GM18502 (cell line): ENCODE measurements around the gene DGLUCY.
"Not testable (repeated sequence)": the region's sequence is repeated elsewhere in the genome, so short reads cannot be mapped to it uniquely, and the experiment has no call there.

Experiments used
- ATAC-seq: cut with Tn5 transposase; IDR thresholded peaks from one replicate; pipeline ENCODE4 v1.9.1; 2021; ENCODE audit warnings: mild to moderate bottlenecking; ENCODE audit not compliant: unreplicated experiment, poor library complexity

The DGLUCY gene

DNA sequence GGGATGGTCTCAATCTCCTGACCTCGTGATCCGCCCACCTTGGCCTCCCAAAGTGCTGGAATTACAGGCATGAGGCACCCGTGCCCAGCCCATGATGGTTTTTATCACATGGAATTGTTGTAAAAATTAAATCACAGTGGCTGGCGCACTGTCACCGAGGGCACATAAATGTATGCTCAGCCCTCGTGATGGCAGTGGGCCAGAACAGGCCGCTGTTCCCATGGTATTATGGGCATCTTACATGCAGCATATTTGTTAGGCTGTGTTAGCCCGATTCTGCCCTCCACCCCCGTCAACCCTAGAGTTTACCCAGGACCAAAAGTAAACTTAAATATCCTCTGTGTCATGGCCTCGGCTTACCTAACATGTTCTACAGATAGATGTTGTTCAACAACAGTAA, 82.0 kb downstream of the DGLUCY start:
- ATAC-seq = no peak

DNA sequence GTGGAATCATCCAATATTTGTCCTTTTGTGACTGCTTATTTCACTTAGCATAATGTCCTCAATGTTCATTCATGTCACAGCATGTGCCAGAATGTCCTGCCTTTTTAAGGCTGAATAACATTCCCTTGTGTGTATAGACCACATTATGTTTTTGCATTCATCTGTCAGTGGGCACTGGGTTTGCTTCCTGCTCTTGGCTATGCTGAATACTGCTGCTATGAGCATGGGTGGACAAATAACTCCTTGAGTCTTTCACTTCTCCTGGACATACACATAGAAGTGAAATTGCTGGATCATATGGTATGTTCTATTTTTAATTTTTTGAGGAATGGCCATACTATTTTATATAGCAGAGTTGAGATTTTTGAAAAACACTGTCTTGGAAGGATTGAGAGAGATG, 83.8 kb downstream of the DGLUCY start:
- no peak for ATAC-seq

DNA sequence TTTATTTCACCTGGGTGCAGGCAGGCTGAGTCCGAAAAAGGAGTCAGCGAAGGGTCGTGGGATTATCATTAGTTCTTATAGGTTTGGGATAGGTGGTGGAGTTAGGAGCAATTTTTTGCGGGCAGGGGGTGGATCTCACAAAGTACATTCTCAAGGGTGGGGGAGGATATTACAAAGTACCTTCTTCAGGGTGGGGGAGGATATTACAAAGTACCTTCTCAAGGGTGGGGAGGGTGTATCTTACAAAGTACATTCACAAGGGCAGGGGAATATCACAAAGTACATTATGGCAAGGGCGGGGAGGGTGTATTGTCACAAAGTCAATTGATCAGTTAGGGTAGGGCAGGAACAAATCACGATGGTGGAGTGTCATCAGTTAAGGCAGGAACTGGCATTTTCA, 86.9 kb downstream of the DGLUCY start:
- not testable (repeated sequence) for ATAC-seq

DNA sequence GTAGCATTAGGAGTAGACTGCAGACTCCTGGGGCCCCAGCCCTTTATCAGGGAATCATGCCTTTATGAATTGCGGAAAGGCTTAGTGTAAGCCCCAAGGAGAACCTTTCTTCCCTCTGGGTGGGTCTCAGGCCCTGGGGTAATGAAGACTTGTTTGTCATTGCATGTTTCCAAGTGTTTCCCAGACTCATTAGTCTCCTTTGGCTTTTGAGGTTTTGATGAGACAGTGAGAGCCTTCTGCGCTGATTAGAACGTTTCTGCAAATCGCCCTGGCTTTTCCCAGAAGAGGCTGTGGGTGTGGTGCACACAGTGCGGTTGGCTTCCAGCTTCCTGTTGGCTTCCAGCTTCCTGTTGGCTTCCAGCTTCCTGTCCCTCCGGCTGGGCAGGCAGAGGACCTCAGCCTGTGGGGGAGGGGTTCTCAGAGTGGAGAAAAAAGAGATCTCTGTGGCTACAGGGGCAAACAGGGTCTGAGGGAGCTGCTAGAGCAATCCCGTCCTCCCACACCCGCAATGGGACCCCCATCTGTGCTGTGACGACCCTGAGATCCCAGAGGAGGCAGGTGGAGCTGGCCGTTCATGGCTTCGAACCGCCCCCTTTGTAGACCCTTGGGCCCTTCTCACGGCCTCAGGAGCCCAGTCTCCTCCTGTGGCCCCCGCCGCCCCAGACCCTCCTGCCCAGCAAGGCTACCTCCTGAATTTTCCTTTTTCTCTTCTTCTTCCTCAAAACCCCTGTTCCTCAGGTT, 88.5 kb downstream of the DGLUCY start:
- ATAC-seq = no peak

DNA sequence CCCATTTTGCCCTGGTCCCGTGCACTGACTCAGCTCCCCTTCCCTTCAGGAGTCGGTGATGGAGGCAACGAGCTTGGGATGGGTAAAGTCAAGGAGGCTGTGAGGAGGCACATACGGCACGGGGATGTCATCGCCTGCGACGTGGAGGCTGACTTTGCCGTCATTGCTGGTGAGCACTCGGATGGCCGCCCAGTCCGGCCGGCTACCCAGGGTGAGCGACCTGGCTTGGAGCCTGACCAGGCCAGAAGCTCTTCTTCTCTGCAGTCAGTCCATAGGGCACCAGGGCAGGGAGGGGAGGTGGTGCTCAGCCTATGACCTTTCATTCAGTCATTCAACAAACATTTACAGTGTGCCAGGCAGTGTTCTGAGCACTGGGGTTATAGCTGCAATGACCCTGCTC, 90.8 kb downstream of the DGLUCY start:
- no peak for ATAC-seq

DNA sequence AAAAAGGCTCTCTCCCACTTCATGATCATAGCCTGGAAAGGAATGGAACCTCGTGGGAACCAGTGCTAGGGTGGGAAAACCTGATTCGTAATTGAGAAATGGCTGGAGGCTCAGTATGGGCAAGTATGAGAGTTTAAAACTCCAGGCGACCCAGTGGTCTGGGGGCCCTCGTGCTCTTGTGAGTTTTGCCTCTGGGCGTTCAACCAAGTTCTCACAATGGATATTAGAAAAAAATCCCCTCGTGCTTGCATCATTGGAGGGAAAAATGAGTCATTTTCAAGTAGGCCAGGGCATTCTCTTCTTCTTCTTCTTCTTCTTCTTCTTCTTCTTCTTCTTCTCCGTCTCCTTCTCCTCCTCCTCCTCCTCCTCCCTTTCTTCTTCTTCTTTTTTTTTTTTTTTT, 91.6 kb downstream of the DGLUCY start:
- ATAC-seq = no peak

DNA sequence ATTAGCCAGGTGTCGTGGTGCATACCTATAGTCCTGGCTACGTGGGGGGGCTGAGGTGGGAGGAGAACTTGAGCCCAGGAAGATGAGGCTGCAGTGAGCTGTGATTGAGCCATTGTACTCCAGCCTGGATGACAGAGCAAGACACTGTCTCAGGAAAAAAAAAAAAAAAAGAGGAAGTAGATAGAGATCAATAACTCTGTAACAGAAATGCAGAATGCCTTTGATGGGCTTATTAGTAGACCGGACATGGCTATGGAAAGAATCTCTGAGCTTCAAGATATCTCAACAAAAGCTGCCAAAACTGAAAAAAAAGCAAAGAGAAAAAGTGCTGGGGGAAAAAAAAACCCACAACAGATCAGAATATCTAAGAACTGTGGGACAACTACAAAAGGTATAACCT, 93.1 kb downstream of the DGLUCY start:
- no peak for ATAC-seq

DNA sequence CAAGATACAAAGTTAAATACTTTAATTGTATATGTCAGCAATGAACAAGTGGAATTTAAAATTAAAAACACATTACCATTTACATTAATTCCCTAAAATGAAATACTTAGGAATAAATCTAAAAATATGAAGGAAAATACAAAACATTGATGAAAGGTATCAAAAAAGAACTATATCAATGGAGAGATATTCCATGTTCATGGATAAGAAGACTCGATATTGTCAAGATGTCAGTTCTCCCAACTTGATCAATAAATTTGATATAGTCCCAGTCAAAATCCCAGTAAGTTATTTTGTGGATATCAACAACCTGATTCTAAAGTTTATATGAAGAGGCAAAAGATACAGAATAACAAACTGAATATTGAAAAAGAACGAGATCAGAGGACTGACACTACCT, 97.1 kb downstream of the DGLUCY start:
- no peak for ATAC-seq

DNA sequence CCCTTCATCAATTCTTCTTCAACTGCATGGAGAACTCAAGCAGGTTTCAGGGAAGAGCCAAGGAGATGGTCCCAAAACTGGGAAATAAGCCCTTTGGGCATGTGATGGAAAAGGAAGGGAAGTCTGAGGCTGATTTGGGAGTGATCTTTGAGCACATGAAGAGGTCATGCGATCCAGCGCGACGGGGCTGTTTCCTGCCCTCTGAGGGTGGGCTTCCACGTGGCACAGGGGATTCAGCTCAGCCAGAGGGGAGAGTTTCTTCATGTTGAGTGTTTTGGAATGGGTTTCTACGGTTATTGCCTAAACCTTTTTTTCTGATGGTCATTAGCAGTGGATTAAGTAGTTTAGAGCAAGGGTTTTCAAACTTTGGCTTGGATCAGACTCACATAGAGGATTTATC, 100.4 kb downstream of the DGLUCY start:
- ATAC-seq = no peak

DNA sequence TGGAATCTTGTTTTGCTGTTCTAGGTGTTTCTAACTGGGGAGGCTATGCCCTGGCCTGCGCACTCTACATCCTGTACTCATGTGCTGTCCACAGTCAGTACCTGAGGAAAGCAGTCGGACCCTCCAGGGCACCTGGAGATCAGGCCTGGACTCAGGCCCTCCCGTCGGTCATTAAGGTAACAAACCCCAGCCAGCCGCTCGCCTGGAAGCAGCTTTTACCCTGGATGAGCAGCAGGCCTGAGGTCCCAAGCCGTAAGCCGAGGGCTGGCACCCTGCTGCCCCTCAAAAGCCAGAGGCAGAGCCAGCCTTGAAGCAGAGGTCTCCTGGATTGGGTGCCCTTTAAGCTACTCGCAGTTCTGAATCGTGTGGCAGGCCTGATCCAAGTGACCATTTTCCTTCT, 101.5 kb downstream of the DGLUCY start:
- no peak for ATAC-seq

DNA sequence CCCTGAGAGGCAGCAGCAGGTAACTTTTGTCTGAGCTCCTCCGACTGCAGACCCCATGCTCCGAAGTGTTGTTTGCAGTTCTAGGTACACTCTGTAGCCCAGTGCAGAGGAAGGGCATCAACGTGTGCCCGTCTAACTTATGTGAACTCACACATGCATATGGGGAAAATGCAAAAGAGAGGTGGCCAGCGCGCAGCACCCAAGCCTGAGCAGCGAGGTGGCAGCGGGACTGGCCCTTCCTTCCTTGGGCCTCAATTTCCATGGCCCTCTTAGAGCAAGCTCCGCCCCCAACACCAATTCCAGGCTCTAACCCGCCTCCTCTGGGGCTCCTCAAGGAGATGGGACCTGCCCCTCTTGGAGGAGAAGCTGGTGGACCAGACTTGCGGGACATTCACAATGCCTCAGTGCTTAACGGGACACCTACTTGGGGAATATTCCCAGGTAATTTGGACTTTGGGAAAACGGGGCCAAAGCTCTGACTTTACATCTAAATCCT, 102.9 kb downstream of the DGLUCY start:
- ATAC-seq = no peak

DNA sequence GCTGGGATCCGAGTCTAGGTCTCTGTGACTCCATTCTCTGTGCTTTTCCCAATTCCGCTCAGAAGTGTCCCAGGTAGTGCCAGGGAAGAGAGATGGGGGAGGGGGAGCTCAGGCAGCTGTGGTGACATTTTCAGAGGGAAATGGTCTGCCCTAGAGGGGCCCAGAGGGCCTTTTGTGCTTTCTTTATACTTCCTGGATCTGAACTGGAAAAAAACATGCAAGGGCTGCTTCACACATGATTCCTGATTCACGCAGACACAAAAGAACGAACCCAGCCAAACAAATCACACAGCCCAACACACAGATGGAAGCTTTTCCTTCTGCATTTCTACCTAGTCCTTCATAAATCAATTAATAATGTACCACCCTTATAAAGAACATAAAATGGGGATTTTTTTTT, 104.1 kb downstream of the DGLUCY start:
- ATAC-seq = no peak

DNA sequence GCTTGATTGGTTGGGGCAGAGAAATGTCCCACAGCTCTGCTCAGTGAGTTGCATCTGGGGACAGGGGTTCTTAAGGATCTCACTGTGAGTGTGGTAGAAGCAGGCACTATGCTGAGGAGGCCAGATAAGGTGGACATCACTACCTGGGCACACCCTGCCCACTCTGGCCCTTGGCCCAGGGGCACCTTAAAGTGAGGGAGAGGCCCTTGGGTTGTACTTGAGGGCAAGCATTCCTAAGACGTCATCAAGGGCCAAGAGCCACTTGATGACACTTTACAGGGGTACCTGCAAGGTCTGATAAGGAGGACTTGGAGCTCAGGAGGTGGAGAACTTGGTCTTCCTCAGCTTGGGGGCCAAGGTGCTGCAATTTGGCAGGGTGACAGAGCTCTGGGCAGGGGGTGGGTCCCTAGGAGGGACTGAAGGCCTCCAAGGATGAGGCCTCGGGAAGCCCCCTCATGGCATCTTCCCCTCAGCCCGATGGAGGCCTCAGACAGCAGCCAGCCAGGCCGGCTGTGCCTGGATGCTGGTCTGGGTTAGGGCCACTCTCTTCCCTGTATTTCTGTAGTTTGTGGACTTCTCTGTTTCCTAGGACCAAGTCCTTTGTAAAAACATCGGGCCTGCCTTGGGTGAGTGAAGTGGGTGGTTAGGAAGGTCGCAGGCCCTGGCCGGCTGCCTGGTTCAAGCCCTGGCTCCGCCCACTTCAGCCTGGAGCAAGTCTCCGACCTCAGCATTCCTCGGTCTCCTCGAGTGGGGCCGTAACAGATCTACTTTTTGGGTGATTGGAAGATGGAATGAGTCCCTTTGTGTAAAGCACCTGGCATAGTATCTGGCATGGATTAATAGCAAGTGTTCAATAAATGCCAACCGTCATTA, 105.9 kb downstream of the DGLUCY start:
- ATAC-seq = no peak

DNA sequence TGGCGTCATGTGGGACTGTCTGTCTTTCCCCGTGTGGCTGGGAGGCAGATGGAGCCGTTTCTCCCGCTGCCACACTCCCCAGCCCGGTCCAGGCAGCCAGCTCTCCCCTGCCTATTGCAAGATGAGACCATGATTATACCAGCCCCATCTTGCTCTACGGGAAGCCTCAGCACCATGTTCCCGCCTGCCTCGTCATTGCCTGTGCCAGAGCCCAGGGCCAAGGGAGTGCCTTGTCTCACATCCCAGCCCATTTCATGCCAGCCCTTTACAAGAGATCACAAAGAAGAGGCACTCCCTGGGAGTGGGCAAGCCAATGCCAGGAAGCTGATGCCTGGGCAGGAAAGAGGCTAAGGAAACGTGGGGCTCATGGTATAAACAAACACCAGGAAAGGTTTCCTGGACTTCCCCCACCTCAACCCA, 106.7 kb downstream of the DGLUCY start:
- no peak for ATAC-seq

DNA sequence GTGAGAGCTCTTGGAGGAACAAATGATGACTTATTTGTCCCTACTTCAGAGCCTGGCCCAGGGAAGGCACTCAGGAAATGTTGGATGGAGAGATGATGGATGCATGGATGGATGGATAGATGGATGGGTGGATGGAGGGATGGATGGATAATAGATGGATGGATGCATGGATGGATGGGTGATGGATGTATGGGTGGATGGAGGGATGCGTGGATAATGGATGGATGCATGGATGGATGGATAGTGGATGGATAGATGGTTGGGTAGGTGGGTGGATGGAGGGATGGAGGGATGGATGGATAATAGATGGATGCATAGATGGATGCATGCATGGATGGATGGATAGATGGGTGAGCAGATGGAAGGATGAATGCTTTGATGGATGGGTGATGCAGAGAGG, 107.4 kb downstream of the DGLUCY start:
- ATAC-seq = no peak

DNA sequence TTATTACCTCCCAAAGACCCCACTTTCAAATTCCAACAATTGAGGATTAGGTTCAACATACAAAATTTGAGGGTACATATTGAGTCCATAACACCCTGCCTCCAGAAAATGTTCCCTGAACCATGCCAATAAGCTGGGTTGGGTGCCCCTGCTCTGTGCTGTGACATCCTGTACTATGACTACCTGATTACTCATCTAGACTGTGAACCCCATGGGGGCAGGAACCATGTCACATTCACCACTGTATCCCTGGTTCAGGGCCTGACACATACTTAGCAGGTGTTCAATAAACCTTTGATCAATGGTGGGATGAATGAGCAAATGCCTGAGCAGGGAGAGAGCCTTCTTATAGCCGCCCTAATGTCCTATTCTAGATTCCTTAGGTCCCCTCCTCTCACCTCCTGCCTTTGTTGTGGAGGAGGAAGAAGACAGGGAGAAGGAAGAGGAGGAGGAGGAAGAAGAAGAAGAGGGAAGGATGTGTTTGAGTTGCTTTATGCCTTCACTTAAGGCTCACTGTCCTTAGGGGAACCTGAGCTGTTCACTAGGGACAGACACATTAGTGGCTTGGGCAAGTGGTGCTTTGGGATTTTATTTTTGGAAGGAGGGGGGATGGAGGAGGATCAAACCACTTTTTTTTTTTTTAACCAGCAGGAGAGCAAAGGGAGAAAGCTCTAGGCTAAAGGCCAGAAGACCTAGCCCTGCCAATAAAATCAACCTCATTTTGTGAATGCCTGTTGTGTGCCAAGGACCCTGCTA, 109.3 kb downstream of the DGLUCY start:
- ATAC-seq = no peak

DNA sequence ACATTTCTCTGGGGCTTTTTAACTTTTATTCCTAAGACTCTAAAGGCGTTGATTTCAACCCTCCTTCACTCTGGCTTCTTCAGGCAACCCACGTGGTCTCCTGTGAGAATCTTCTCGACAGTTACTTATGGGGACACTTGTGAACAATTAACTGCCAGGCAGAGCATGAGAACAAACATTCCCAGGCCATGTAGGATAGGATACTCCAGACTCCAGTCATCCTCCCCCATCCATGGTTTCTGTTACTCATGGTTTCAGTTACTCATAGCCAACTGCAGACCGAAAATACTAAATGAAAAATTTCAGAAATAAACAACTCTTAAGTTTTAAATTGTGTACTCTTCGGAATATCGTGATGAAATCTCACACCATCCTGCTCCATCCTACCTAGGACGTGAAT, 111.2 kb downstream of the DGLUCY start:
- ATAC-seq = no peak

DNA sequence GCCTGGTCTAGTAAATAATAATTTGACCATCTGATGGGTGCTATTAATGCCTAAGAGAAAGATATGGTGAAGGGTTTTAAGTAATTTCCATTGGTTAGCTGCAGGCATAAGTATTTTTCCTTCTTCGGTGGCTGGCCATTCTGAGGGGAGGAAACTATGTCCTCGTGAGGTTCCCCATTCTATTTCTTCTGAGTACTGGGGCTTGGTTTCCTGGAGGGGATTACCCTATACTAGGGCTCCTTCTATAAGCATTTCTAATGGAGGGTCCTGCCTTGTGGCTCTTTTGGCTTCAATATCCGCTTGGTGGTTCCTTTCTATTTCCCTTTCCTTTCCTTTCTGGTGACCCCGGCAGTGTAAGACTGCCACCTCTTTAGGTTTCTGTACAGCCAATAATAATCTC, 112.5 kb downstream of the DGLUCY start:
- ATAC-seq = not testable (repeated sequence)

DNA sequence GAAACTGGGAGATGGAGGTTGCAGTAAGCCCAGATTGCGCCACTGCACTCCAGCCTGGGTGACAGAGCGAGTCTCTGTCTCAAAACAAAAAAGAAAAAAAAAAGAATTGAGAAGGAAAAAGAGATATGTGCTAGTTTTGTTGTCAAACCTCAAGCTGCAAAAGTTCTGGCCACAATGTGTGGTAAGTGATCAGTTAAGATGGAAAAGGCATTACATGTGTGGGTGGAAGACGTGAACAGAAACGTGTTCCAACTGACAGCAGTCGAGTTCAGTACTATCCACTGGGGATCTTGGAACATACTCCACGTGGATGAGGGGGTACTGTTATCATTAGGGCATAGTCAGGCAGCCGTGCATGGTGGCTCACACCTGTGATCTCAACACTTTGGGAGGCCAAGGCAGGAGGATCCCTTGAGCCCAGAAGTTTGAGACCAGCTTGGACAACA, 113.3 kb downstream of the DGLUCY start:
- ATAC-seq = no peak

DNA sequence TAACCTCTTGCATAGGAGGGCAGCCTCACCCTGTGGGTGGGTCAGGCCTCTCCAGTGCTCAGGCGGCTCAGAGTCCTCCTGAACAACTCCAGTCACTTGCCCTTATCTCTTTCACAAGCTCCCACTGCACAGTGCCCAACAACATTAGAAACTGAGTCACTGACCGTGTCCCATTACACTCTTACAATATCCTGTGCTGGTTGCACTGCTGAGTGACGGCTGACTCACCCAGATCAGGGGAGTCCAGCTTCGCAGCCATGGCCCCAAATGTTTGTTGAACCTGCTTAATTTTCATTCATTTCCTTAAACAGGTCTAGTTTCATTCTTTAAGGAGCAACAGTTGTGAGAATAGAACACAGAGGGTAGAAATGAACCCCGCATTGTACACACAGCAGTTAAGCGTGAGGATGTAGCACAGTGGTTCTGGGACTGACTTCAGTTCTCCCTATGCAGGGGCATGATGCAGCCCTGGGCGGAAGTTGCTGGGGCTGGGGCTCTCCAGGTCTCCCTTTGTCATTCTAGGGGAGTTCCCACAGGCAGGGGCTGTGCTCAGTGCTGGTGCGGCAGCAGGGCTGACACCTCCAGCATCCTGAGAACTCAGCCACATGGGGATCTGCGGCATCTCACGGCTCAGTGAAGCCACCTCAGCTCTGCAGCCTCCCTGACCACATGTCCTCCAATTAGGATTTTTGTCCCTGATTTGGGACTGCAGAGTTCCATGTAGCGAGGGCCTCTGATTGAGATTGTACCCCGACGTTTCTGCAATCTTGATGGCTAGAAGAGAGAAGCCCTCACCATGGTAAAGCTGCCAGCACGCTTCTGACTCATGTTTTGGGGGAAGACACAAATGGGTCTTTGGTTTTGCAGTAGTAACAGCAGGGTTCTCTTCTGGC, 114.5 kb downstream of the DGLUCY start:
- peak; percentile 88 for ATAC-seq
